Pancreas (tissue), 10 donors: ENCODE results near the gene IQGAP3. TPM values are rescaled to one million over a fixed set of nuclear protein-coding genes. Genes with fewer than 3 reads are reported as not detected.
"Not testable (repeated sequence)": the region's sequence is repeated elsewhere in the genome, so short reads cannot be mapped to it uniquely, and the experiment has no call there.

Experiments
- ATAC-seq, 4 donors: fragments of 200-7000 bp; cut with Tn5 transposase; one replicate each; pipeline versions ENCODE4 v1.8.0 to v1.9.1; 2020; ENCODE audit warnings: mild to moderate bottlenecking in 4 of 4, moderate library complexity in 4 of 4
- DNase-seq, 6 donors: peaks; one replicate each; pipeline ENCODE4 v3.0.0-alpha.2; 2020
- FAIRE-seq: peaks from 2 replicates; lab custom pipeline; 2012; peaks lifted over from hg19 to GRCh38; lab: Jason Lieb, UNC
- H3K27ac ChIP-seq, 4 donors: fragments of 200-600 bp; sonication (generic); 1 replicate in 3 of 4; 2 replicates in 1 of 4; pipeline versions ENCODE4 v1.5.0 to v1.8.0; 2020
- H3K27me3 ChIP-seq, 4 donors: fragments of 200-600 bp; one replicate each; pipeline ENCODE4 v1.8.0; 2021
- H3K36me3 ChIP-seq, 3 donors: fragments of 200-600 bp; sonication (generic) in 1 of 3; one replicate each; pipeline versions ENCODE4 v1.5.0 to v1.8.0; 2020 to 2021
- H3K4me1 ChIP-seq, 3 donors: fragments of 200-600 bp; one replicate each; pipeline ENCODE4 v1.8.0; 2021
- H3K4me3 ChIP-seq, 4 donors: fragments of 200-600 bp; sonication (generic) in 2 of 4; one replicate each; pipeline versions ENCODE4 v1.5.0 to v1.8.0; 2020 to 2021
- H3K9me3 ChIP-seq, 4 donors: fragments of 200-600 bp; one replicate each; pipeline ENCODE4 v1.8.0; 2021
- CTCF ChIP-seq, 4 donors: fragments of 200-600 bp; sonication (generic) in 3 of 4; IDR thresholded peaks; one replicate each; pipeline versions ENCODE4 v1.5.0 to v1.8.0; 2021; ENCODE audit warnings: antibody characterized with exemption in 4 of 4
- WGBS, 2 donors: extraction: QIAGEN DNeasy Blood & Tissue Kit; methylation state at CpG; one replicate each; pipeline ENCODE4 v1.1.7; 2013; 5-methylcytosine and 5-hydroxymethylcytosine counted together
- intact Hi-C, 3 donors: fragments of 100-400 bp; cut with DNase I; formaldehyde crosslinking; loops; one replicate each; pipeline versions ENCODE4 v1.11.1 to v1.14.2; 2022
- polyA plus RNA-seq, 2 donors: library from polyadenylated mRNA; stranded (reverse); fragments of 200-250 nt; gene quantifications; one replicate each; pipeline ENCODE4 v1.2.3, GENCODE V29; 2013
- total RNA-seq, 6 donors: library from RNA; stranded (reverse); fragmentation: NEBNext Ultra II Directional in 4 of 6; extraction: Animal tissue kit (Norgen Biotek cat#: 25700) in 4 of 6; gene quantifications; one replicate each; pipeline versions ENCODE4 v1.2.1 to v1.2.4, GENCODE V29; 2021 to 2023
- donor health status: healthy with polysubstance abuse.
- donor health status: DM: no; HTN: no; CAD: no; lungs with moderate emphysema.
- donor health status: DM: no; HTN: no; CAD: no.
- donor health status: control.
- donor health status: control.
- donor health status: Bipolar disorder and iron deficiency.
- donor health status: DM: yes; HTN: yes; CAD: no.
- donor health status: DM: no; HTN: no; CAD: no.
- donor health status: DM: no; HTN: no; CAD: no.
- donor health status: DM: yes; HTN: yes; CAD: no.

IQGAP3 gene
- total and polyA plus RNA-seq, 8 donors, result 0.02 to 0.90 (median 0.23) TPM; not detected in 1

- no peak overlapping the region for H3K4me3 ChIP-seq
- H3K9me3 ChIP-seq, result no peaks in the 10 kb centered on the region
- ATAC-seq, result peak in 1 of 4 donors; percentile 18
- no peak for DNase-seq
- TF ChIP-seq CTCF (IDR thresholded peaks at IDR 0.05), result no peak
- no peaks in the 10 kb centered on the region for H3K4me1 ChIP-seq
- 26 to 40% methylated on average over 4 of the region's 4 CpGs for WGBS, 2 donors
- H3K27ac ChIP-seq, result no peak overlapping the region
- intact Hi-C loops, result no loop called here
- no peaks in the 10 kb centered on the region for H3K36me3 ChIP-seq
- no peak for FAIRE-seq
- H3K27me3 ChIP-seq, result no peaks in the 10 kb centered on the region
These were observed 43.6 kb upstream of the IQGAP3 start for GRCh38 chr1:156615946-156616345.

- FAIRE-seq, result no peak
- no peaks in the 10 kb centered on the region for H3K4me1 ChIP-seq
- WGBS, 2 donors, result 38 to 45% methylated on average over 3 of the region's 3 CpGs
- no peaks in the 10 kb centered on the region for H3K9me3 ChIP-seq
- H3K4me3 ChIP-seq, result no peak overlapping the region
- H3K27me3 ChIP-seq, result no peaks in the 10 kb centered on the region
- no peak for TF ChIP-seq CTCF (IDR thresholded peaks at IDR 0.05)
- no peaks in the 10 kb centered on the region for H3K36me3 ChIP-seq
- no peak for DNase-seq
- intact Hi-C loops, result no loop called here
- H3K27ac ChIP-seq, result no peak overlapping the region
- ATAC-seq, result no peak
These were observed 40.3 kb upstream of the IQGAP3 start for GRCh38 chr1:156612666-156613065.

GRCh38 chr1:156610072-156610471, 37.7 kb upstream of the IQGAP3 start:
- 72 to 84% methylated on average over 9 of the region's 9 CpGs for WGBS, 2 donors
- H3K9me3 ChIP-seq, intact Hi-C loops, ATAC-seq, H3K27me3 ChIP-seq, H3K4me3 ChIP-seq, H3K4me1 ChIP-seq, FAIRE-seq, H3K36me3 ChIP-seq, H3K27ac ChIP-seq: not testable (repeated sequence)
- DNase-seq, result peak in 1 of 6 donors; percentile 6

- Histone ChIP-seq H3K36me3 (no peaks in the 10 kb centered on the region), H3K4me1 (no peaks in the 10 kb centered on the region), H3K27me3 (no peaks in the 10 kb centered on the region), H3K4me3 (no peak overlapping the region), H3K9me3 (no peaks in the 10 kb centered on the region), H3K27ac (no peak overlapping the region)
- peak in 1 of 4 donors; percentile 20 for TF ChIP-seq CTCF (IDR thresholded peaks at IDR 0.05)
- WGBS, 2 donors, result 29 to 31% methylated on average over 6 of the region's 6 CpGs
- intact Hi-C loops, result loop anchor here in 1 of 3 donors (10.0 kb wide), 1 partner anchor 154 kb away; no protein-coding TSS in a partner anchor
- DNase-seq, result peak in 1 of 6 donors; percentile 46
- peak in 3 of 4 donors; percentile 62 to 83 (median 71) for ATAC-seq
- FAIRE-seq, result no peak
These were observed 36.6 kb upstream of the IQGAP3 start for GRCh38 chr1:156608981-156609380.

GRCh38 chr1:156608036-156608674, 35.8 kb upstream of the IQGAP3 start:
- FAIRE-seq, result peak; percentile 23
- no peaks in the 10 kb centered on the region for H3K27me3 ChIP-seq
- H3K27ac ChIP-seq, result no peak overlapping the region
- 23 to 26% methylated on average over 7 of the region's 7 CpGs for WGBS, 2 donors
- peak; percentile 80 to 99 (median 98) for ATAC-seq
- TF ChIP-seq CTCF (IDR thresholded peaks at IDR 0.05), result peak; percentile 22 to 60 (median 54)
- H3K4me3 ChIP-seq, result no peak overlapping the region
- DNase-seq, result peak in 4 of 6 donors; percentile 7 to 61 (median 46)
- H3K9me3 ChIP-seq, result no peaks in the 10 kb centered on the region
- intact Hi-C loops, result loop anchor here in 1 of 3 donors (10.0 kb wide), 1 partner anchor 153 kb away; no protein-coding TSS in a partner anchor
- H3K36me3 ChIP-seq, result no peaks in the 10 kb centered on the region
- H3K4me1 ChIP-seq, result no peaks in the 10 kb centered on the region

GRCh38 chr1:156607344-156607743, 35.0 kb upstream of the IQGAP3 start:
- intact Hi-C loops, result loop anchor here in 1 of 3 donors (10.0 kb wide), 1 partner anchor 153 kb away; no protein-coding TSS in a partner anchor
- ATAC-seq, H3K27ac ChIP-seq, H3K27me3 ChIP-seq, DNase-seq, H3K4me3 ChIP-seq, FAIRE-seq, H3K36me3 ChIP-seq, H3K9me3 ChIP-seq, H3K4me1 ChIP-seq: not testable (repeated sequence)
- WGBS, 2 donors, result 65 to 81% methylated on average over 4 of the region's 4 CpGs
